ENCODE data around the gene HTR3B.

DNA sequence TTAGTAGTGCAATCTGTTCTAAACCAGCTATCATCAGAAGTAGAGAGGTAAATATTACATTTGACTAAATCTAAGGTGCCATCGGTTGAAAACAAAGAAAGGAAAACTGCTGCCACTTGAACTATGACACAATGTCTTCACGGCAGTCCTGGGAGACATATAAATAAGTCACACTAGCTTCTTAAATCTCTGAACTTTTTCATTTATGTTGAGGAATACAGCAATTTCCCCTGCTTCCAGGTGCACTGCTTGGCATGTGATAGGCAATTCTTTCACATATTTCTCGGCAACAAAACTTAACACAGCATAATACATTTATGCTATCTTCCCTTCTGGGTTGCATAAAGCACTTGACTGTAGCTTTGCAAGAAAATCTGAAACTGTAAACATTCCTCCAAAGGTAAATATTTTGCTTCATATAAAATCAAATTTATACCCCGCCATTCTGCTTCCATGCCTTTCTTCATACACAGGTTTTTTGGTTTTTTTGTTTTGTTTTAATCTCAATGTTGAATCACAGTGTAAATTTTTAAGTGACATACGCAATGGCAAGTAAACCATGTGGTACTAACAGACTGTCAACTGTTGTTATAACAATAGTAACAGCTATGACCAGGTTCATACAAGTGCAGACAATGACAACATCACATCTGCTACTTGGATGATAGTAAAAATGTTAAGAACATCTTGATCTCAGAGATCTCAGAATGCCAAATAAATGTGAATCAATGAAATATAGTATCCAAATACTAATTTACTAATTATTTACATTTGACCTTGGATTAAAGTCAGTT lies 47.4 kb upstream of the HTR3B start:
- TF ChIP-seq, protein P1, sequence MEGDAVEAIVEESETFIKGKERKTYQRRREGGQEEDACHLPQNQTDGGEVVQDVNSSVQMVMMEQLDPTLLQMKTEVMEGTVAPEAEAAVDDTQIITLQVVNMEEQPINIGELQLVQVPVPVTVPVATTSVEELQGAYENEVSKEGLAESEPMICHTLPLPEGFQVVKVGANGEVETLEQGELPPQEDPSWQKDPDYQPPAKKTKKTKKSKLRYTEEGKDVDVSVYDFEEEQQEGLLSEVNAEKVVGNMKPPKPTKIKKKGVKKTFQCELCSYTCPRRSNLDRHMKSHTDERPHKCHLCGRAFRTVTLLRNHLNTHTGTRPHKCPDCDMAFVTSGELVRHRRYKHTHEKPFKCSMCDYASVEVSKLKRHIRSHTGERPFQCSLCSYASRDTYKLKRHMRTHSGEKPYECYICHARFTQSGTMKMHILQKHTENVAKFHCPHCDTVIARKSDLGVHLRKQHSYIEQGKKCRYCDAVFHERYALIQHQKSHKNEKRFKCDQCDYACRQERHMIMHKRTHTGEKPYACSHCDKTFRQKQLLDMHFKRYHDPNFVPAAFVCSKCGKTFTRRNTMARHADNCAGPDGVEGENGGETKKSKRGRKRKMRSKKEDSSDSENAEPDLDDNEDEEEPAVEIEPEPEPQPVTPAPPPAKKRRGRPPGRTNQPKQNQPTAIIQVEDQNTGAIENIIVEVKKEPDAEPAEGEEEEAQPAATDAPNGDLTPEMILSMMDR (optimal IDR thresholded peaks at IDR 0.05 in 1 of 3, IDR thresholded peaks at IDR 0.05 in 1 of 3, conservative IDR thresholded peaks at IDR 0.05 in 1 of 3; ENCODE audit: extremely low read depth in 1 of 3, insufficient read depth in 2 of 3, low read length in 3 of 3), result no peak
- no peak for TF ChIP-seq EZH2 (IDR thresholded peaks at IDR 0.05; ENCODE audit: low read length)

Data from keratinocyte (primary cell).